HG03565 (cell line): ENCODE measurements around the gene CNTN3.

ENCODE experiments used
- ATAC-seq: cut with Tn5 transposase; IDR thresholded peaks from one replicate; pipeline ENCODE4 v1.9.1; 2021; ENCODE audit warnings: mild to moderate bottlenecking, moderate library complexity; ENCODE audit not compliant: unreplicated experiment

The CNTN3 gene

GRCh38 chr3:74614107-74614967 lies at the start of gene CNTN3:
Gene CNTN3 (minus strand): TSS chr3:74614659. CDS start chr3:74521112, 93,547 bp downstream.
- ATAC-seq, result no peak

- no peak for ATAC-seq
These were observed 48.7 kb upstream of the CNTN3 start for GRCh38 chr3:74663178-74663577.

DNA sequence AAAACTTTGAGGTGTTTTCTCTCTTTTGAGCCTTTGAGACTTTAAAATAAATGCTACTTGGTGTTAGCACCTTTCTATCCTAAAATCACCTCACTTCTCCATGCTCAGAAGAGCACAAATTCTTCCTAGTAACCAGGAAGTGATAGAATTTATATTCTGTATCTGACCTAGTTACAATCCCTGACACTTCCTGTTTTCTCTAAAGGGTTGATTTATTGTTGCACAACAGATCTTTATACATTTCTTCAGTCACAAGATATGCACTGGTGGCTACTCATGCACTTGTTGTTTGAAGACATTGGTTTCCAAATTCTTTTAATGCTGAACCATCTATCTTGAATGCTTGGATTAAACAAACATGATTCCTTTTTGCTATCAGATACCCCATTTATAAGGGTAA lies 47.2 kb upstream of the CNTN3 start:
- ATAC-seq, result no peak

DNA sequence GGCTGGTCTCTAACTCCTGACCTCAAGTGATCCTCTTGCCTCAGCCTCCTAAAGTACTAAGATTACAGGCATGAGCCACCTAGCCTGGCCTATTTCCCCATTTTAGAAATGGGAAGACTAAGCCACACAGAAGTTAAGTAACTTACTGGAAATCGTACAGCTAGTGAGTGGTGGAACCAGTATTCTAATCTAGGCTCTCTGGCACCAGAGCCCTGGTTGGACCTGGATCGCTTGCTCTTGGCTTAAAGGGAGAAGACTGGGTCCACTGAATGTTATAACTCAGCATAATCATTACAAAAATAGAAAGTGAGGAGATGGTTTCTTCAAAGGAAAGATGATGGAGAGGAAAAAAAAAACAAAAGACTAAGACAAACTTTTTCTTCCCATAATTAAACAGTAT lies 37.4 kb upstream of the CNTN3 start:
- ATAC-seq, result no peak

- ATAC-seq, result no peak
These were observed 36.8 kb upstream of the CNTN3 start for GRCh38 chr3:74651292-74651691.

DNA sequence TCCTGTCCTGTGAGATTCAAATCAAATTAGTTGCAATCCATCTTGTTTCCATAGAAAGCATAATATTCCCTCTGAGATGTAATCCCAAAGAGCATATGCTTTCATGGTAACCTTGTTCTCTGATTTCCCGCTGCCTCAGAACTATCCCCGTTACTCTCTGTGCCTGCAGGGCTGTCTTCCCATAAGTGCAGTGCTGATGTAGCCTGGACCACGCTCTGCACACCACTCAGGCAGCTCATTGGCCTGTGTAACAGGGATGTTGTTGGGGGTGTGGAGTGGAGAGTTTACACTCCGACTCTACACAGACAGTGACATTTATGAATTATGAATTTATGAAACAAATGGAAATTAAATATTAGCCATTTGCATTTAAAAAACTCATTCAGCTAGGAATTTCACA lies 33.6 kb upstream of the CNTN3 start:
- no peak for ATAC-seq

DNA sequence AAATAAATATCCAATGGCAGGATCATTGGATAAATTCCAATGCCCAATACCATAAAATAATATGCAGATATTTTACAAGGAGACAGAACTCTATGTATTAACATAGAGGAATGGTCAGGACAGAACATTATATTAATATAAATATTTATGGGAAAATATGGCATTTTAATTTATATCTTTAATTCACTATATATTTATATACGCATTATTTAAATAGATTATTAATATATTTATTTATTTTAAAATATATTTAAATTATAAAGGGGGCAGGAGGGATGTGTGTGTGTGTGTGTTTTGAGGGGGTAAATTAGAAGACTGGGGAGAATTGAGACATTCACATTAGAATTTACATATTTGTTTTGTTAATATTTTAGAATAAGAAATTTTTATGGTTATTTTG lies 31.6 kb upstream of the CNTN3 start:
- ATAC-seq, result no peak

DNA sequence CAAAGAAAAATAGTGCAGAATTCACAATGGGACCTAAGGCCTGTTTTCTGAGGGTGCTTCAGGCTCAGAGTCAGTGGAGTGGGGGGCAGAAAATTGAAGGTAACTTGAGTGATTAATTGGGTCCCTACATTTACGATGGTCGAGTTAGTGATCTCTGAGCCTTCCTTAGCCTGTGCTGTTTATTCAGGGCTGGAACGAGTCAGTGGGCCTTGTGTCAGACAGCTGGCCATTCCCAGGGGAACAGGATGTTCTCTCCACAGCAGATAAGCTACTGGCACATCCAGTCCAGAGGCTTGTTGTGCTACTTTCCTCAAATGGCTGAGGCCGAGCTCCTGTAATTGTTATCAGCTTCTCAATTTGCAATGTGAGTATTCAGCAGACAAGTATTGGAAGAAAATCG lies 29.2 kb upstream of the CNTN3 start:
- ATAC-seq, result no peak

DNA sequence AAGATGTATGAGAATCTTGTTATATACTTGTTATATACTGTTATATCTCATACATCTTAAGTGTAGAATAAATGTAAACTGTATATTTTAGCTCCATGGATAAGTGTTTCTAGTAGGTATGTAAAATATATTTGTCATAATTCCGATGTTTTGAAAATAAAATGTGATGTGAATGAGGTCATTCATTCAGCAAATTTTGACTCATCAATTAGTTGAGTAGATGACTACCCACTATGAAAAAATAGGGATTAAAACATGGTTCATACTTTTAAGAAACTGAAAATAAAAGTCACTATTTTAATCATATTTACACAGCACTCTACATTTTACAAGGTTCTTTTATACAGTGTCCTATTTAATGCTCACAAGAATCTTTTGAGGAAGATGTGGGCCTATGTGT lies 28.4 kb upstream of the CNTN3 start:
- no peak for ATAC-seq

GRCh38 chr3:74640211-74640610 lies 25.8 kb upstream of the CNTN3 start:
- ATAC-seq, result no peak

GRCh38 chr3:74639681-74640080 lies 25.2 kb upstream of the CNTN3 start:
- no peak for ATAC-seq

- no peak for ATAC-seq
These were observed 22.5 kb upstream of the CNTN3 start for GRCh38 chr3:74636981-74637380.

- ATAC-seq, result no peak
These were observed 18.6 kb upstream of the CNTN3 start for GRCh38 chr3:74633021-74633420.

DNA sequence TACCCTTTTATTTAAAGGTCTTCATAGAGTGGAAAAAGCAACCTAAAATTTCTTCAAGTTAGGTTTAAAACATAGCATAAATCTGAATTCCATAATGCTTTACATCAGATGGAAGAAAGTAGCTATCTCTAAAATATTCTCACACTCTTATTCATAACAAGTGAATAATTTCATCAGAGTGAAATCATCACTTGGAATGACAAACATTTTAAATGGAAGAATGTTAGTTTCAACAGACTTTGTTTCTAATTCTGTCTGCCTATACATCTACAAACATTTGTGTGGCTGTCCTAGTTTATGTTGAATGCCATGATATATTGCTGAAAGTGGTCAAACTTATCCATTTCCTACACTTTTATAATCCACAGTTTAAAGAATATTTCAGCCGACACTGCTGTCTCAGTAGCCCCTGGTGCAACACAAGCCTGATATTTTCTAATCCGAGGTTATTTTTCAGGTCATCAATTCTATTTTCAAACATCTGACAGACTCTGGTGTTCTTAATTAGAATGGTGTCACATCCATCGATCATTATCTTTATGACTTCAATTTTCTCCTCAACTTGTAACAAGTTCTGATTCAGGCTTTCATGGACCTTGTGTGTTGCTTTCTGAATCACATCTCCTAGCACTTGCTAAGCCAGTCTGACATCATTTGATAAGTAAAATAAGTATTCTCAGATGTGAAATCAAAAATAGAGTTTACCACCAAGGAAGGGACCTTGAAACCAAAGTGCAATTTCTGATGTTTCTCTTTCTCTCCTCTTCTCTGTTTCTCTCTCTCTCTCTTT lies 17.1 kb upstream of the CNTN3 start:
- ATAC-seq, result no peak

- ATAC-seq, result no peak
These were observed 16.1 kb upstream of the CNTN3 start for GRCh38 chr3:74630602-74631001.

- no peak for ATAC-seq
These were observed 11.6 kb upstream of the CNTN3 start for GRCh38 chr3:74626011-74626410.

DNA sequence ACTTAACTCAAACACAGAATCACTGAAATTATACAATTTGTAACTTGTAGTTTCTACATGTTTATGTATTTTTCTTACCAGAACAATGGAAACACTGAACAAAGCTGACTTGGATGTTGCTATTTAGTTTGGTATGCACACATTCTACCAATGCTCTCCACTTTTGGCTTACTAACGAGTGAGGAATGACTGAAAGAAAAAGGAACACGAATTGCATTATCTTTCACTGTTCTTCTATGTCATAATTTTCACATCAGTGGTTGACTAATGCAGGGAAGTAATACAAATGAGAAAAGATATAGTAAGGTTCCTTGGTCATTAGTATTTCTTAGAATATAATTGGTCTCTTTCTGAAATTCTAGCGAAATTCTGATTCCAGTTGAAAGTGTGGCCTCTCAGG lies 9.8 kb upstream of the CNTN3 start:
- no peak for ATAC-seq

GRCh38 chr3:74623261-74623836 lies 8.9 kb upstream of the CNTN3 start:
- ATAC-seq, result no peak

DNA sequence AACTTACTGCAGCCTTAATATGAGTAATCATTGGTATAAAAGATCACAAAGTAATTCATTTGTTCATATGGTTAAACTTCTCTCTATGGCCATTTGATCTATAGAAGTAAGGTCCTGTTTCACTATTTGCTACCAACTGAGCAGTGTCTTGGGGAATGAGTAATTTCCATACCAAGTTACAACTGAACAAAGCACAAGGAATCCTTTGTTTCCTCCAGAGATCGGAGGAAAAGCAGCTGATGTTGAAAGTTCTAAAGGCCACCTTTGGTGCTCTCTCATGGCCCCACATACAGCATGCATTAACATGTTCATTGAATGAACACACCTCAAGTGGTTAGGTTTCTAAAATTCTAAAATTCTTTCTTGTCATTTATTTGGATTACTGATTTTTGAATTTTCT lies 7.1 kb upstream of the CNTN3 start:
- ATAC-seq, result no peak

DNA sequence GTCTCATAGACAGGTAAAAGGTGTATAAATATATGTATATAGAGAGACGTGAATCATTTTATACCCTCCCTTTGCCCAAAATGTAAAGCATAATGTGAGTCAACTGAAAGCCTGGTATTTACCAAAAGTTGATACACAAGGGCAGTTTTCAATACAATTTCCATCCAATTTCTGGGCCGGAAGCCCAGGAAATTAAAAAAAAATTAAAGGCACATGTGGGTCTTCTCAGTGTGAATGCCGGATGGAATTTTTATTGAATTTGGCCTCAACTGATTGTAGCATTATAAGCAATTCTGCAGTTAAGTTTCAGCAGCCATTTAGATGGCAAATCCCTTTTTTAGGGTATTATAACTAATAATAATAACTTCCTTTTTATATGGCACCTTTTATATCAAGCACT lies 3.3 kb upstream of the CNTN3 start:
- ATAC-seq, result no peak

DNA sequence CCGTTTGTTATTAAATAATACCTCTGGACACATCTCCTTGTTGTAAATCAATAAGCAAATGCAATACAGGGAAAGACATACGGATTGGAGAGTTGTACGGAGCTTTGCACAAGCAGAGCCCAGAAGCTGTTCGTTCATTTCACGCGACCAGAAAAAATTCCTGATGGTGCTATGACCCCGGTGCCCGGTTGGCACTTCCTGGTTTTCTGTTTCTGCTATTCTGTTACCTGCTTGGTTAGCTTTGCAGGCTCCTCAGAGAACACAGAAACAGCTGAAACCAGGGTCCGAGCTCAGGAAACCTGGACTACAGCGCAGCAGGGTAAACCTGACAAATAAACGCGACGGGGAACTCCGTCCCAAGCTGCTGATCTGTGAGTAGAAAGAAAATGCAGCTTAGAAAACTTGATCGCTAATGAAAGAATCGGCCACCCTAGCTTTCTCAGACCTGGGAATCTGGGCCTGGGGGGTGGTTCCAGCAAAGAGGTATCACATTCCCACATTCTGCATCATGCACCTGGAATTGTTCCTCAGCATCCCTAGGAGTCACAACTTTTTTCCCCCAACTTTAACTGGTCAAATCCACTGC lies 845 bp downstream of the CNTN3 start:
- ATAC-seq, result no peak
